Upper lobe of left lung (tissue), 6 donors: ENCODE measurements around the gene SDR39U1. TPM values are rescaled to one million over a fixed set of nuclear protein-coding genes. Genes with fewer than 3 reads are reported as not detected.
A peak's percentile ranks its signal among the peaks of the same experiment; 100 is the strongest.

Experiments
- ATAC-seq, 2 donors: fragments of 200-7000 bp; cut with Tn5 transposase; one replicate each; pipeline ENCODE4 v1.9.1; 2022; ENCODE audit warnings: mild to moderate bottlenecking in 2 of 2, moderate library complexity in 2 of 2; ENCODE audit not compliant: low FRiP score in 2 of 2
- DNase-seq, 2 donors: peaks; one replicate each; pipeline ENCODE4 v3.0.0-alpha.2; 2019 to 2020
- H3K27ac ChIP-seq, 4 donors: fragments of 200-600 bp; sonication (generic); one replicate each; pipeline ENCODE4 v1.5.1; 2016 to 2019
- H3K27me3 ChIP-seq, 4 donors: fragments of 200-600 bp; sonication (generic); one replicate each; pipeline ENCODE4 v1.5.1; 2017 to 2019
- H3K36me3 ChIP-seq, 4 donors: fragments of 200-600 bp; sonication (generic); one replicate each; pipeline ENCODE4 v1.5.1; 2016 to 2019
- H3K4me1 ChIP-seq, 4 donors: fragments of 200-600 bp; sonication (generic); one replicate each; pipeline ENCODE4 v1.5.1; 2018 to 2019
- H3K4me3 ChIP-seq, 4 donors: fragments of 200-600 bp; sonication (generic); one replicate each; pipeline ENCODE4 v1.5.1; 2017 to 2019; ENCODE audit warnings: mild to moderate bottlenecking in 2 of 4, moderate library complexity in 1 of 4
- H3K9me3 ChIP-seq, 4 donors: fragments of 200-600 bp; sonication (generic); one replicate each; pipeline ENCODE4 v1.5.1; 2018 to 2019
- CTCF ChIP-seq, 6 experiments: fragments of 450-650 bp in 4 of 6; fragments of 200-600 bp in 2 of 6; sonication (generic) in 2 of 6; IDR thresholded peaks; one replicate each; pipeline ENCODE4 v1.5.1; 2016 to 2019; ENCODE audit warnings: antibody characterized with exemption in 6 of 6
- EP300 ChIP-seq, 4 donors: sonication (generic); formaldehyde crosslinking; IDR thresholded peaks; one replicate each; pipeline ENCODE4 v1.5.1; 2017; ENCODE audit warnings: antibody characterized with exemption in 4 of 4, control low read depth in 2 of 4
- POLR2A ChIP-seq, 4 donors: fragments of 450-650 bp; IDR thresholded peaks; one replicate each; pipeline ENCODE4 v1.5.1; 2016 to 2017; ENCODE audit warnings: antibody characterized with exemption in 4 of 4, mild to moderate bottlenecking in 2 of 4
- POLR2AphosphoS5 ChIP-seq, 2 donors: sonication (generic); formaldehyde crosslinking; IDR thresholded peaks; one replicate each; pipeline ENCODE4 v1.5.1; 2017; ENCODE audit warnings: antibody characterized with exemption in 2 of 2
- WGBS, 2 donors: methylation state at CpG; one replicate each; pipeline ENCODE4 v1.1.5; 2017 to 2018; 5-methylcytosine and 5-hydroxymethylcytosine counted together
- total RNA-seq, 6 donors: library from RNA; depleted of rRNA in 4 of 6; stranded (reverse); fragments of >200 nt in 4 of 6; gene quantifications; one replicate each; pipeline versions ENCODE4 v1.1.0 to v1.2.1, GENCODE V29; 2016 to 2021
- donor health status: DM: no; HTN: no; CAD: no; lungs with moderate emphysema.
- donor health status: DM: no; HTN: yes; CAD: no; lungs with severe emphysema.

Gene SDR39U1
- total RNA-seq, 6 donors from 2014 or later = 34.9 to 88.0 (median 52.6) TPM

DNA sequence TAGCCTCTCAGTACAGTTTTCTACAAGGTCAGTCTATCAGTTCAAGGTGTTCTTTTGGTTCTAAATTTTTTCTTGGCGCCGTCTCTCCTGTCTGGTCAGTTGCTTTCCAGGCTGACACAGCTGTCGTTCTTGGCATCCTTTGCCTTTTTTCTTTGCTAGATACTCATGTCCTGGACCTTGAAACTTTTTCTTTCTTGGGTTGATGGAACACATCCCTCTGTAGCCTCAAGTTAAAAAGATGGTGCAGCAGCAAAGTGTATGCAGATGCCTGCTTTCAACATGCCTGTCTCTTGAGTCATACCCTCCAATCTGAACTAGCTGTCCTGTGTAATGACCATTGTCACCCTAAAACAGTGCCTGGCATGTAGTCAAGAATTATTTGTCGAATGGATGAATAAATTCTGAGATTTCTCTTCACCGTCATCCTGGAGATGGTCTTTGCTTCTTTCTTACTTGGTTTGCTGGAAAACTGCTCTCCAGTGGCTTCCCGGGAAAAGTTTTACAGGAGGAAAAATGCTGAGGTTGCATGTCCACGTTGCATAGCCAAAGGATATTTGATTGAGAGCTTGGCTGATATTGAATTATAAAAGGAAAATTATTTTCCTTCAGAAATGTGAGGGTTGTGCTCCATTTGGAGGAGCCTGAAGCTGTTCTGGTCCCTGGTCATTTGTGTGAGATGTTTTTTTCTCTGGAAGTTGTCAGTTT, 39.1 kb downstream of the SDR39U1 start:
- H3K27me3 ChIP-seq = no peaks in the 10 kb centered on the region
- peaks cover 26 to 48% (median 35%) of the 10 kb centered on the region in 4 donors for H3K4me1 ChIP-seq
- H3K4me3 ChIP-seq = no peak overlapping the region
- WGBS, 2 donors = 61 to 65% methylated on average over 7 of the region's 7 CpGs
- DNase-seq (peak in 1 of 2 donors; percentile 9), ATAC-seq (peak in 1 of 2 donors; percentile 1)
- H3K27ac ChIP-seq = peak overlapping the region in 2 of 4 donors; percentile 8 to 38
- peaks cover 0 to 8% (median under 1%) of the 10 kb centered on the region in 4 donors for H3K36me3 ChIP-seq
- no peaks in the 10 kb centered on the region for H3K9me3 ChIP-seq
- TF ChIP-seq POLR2A (IDR thresholded peaks at IDR 0.05) (no peak), CTCF (IDR thresholded peaks at IDR 0.05) (no peak), EP300 (IDR thresholded peaks at IDR 0.05) (no peak), POLR2AphosphoS5 (IDR thresholded peaks at IDR 0.05) (no peak)

DNA sequence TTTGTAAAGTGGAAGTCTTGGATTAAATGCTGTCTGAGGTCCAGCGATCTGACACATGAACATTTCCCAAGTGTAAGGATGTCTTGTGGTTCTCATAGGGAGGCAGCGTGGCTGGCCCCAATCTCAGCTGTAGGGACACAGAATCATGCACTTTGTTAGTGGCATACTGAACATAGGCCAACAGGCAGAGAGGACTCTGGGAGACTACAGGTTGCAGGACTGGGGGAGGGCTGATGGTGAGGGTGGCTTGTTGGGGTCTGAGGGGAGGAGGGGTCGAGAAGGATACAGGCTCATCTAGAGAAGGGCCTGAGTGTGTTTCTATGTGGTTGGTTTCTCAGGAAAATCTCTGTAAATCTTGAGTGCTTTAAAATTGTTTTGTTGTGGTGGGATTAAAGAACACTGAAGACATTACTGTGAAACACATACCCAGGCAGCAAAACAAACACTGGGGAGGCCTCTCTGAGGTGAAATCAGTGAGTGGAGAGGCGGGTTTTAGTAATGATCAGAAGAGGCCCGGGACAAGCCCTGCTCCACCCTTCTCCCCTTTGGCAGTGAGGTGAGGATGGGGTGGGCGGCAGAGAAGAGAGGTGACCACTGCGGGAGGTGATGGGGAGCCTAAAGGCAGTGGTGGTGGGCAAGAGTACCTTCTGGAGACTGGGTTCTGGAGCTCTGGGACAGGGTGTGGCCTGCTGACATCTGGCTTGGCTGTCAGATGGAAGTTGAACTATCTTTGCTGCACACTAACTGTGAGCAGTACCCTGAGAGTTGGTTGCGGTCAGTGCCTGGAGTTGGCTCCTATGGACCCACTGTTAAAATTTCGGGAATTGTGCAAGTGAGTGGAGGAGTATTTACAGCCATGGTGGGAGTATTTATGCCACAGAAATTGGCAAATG, 40.5 kb downstream of the SDR39U1 start:
- no peak overlapping the region for H3K4me3 ChIP-seq
- peak overlapping the region in 2 of 4 donors; percentile 40 to 88 for H3K27ac ChIP-seq
- ATAC-seq (peak in 1 of 2 donors; percentile 17), DNase-seq (peak in 1 of 2 donors; percentile 12)
- peaks cover 33 to 59% (median 42%) of the 10 kb centered on the region in 4 donors for H3K4me1 ChIP-seq
- H3K27me3 ChIP-seq = no peaks in the 10 kb centered on the region
- WGBS, 2 donors = 58 to 69% methylated on average over 9 of the region's 9 CpGs
- no peaks in the 10 kb centered on the region for H3K9me3 ChIP-seq
- H3K36me3 ChIP-seq = no peaks in the 10 kb centered on the region
- no peak for TF ChIP-seq POLR2A (IDR thresholded peaks at IDR 0.05)
- TF ChIP-seq EP300 (IDR thresholded peaks at IDR 0.05) = no peak
- TF ChIP-seq POLR2AphosphoS5 (IDR thresholded peaks at IDR 0.05) = no peak
- no peak for TF ChIP-seq CTCF (IDR thresholded peaks at IDR 0.05)

GRCh38 chr14:24399999-24400718, 42.4 kb downstream of the SDR39U1 start:
- ATAC-seq (no peak), DNase-seq (peak in 1 of 2 donors; percentile 10)
- no peak for TF ChIP-seq CTCF (IDR thresholded peaks at IDR 0.05)
- no peak for TF ChIP-seq POLR2AphosphoS5 (IDR thresholded peaks at IDR 0.05)
- TF ChIP-seq POLR2A (IDR thresholded peaks at IDR 0.05) = no peak
- no peak for TF ChIP-seq EP300 (IDR thresholded peaks at IDR 0.05)
- H3K4me1 ChIP-seq = peaks cover 33 to 59% (median 44%) of the 10 kb centered on the region in 4 donors
- peak overlapping the region in 3 of 4 donors; percentile 60 to 80 (median 69) for H3K4me3 ChIP-seq
- H3K27me3 ChIP-seq = no peaks in the 10 kb centered on the region
- H3K27ac ChIP-seq = peak overlapping the region in 3 of 4 donors; percentile 85 to 88 (median 85)
- no peaks in the 10 kb centered on the region for H3K36me3 ChIP-seq
- 48 to 69% methylated on average over 4 of the region's 4 CpGs for WGBS, 2 donors
- no peaks in the 10 kb centered on the region for H3K9me3 ChIP-seq

DNA sequence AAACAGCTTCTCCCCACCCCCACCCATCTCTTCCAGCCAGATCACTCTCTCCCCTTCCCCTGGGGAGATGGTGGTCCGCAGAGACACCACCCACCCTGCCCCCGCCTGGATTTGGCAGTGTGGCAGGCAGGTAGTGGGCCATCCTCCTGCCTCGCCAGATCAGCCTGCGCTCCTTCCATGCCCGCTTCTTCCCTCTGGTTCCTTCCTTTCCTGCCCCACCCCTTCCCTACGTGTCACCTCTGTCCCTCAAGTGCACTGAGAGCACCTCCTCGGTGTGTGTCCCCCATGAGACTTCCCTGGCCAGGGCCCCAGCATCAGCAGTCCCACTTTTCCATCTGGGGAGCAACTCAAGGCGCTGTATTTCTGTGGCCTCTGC, 43.1 kb downstream of the SDR39U1 start:
- ATAC-seq (peak in 1 of 2 donors; percentile 1), DNase-seq (peak in 1 of 2 donors; percentile 19)
- Histone ChIP-seq H3K9me3 (no peaks in the 10 kb centered on the region), H3K4me3 (peak overlapping the region; percentile 48 to 80 (median 64)), H3K27ac (peak overlapping the region; percentile 60 to 88 (median 85)), H3K27me3 (no peaks in the 10 kb centered on the region), H3K4me1 (peaks cover 33 to 59% (median 44%) of the 10 kb centered on the region in 4 donors), H3K36me3 (no peaks in the 10 kb centered on the region)
- TF ChIP-seq EP300 (IDR thresholded peaks at IDR 0.05) (no peak), CTCF (IDR thresholded peaks at IDR 0.05) (no peak), POLR2A (IDR thresholded peaks at IDR 0.05) (no peak), POLR2AphosphoS5 (IDR thresholded peaks at IDR 0.05) (no peak)
- 16 to 25% methylated on average over 5 to 8 of the region's 8 CpGs for WGBS, 2 donors
